ENCODE results near the gene MAPK12.

MAPK12 gene

DNA sequence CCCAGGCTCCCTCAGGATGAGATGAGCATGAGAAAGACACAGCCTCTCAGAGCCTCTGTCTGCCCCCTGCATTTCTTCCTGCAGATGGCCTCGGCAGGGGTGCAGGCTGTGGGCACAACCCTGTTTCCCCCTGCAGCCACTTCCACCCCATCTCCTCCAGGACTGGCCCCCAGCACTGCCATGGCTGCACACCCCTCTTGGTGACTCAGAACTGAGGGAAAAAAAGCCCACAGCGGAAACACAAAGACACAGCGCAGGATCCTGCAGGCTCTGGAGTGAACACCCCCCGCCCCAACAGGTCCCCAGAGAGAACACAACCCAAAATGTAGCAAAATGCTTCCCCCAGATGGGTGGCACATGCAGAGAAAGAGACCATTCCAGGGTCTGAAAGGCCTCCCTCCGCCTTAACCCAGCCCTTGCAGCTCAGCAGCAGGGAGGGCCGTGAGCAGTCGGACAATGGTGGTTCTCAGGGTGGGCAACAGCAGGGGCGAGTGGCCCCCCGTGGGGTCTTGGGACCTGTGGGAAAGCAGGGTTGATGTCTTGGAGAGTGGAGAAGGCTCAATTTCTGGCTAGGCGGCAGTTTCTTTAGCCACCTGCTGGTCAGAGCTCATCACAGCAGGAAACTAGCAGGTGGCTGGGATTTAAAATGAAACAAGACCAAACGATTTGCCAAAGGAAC lies 24.6 kb downstream of the MAPK12 start:
- no peak for DNase-seq

DNA sequence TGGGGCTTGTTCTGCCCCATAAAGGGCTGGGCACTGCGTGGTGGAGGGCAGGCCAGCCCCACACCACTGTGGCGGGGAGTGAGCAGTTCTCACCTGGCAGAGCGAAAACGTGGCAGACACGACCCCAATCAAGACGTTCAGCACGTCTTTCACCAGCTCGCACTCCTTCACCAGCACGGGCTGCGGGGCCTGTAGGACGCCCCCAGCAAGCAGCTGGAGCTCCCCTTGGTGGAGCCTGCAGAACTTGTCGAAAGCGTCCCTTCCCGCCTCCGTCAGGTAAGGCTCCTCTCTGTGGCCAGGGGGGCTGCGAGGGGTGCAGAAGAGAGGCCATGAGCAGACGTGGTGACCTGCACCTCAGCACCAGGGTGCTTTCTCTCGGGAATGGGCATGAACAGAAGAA lies 28.3 kb downstream of the MAPK12 start:
- no peak for DNase-seq

DNA sequence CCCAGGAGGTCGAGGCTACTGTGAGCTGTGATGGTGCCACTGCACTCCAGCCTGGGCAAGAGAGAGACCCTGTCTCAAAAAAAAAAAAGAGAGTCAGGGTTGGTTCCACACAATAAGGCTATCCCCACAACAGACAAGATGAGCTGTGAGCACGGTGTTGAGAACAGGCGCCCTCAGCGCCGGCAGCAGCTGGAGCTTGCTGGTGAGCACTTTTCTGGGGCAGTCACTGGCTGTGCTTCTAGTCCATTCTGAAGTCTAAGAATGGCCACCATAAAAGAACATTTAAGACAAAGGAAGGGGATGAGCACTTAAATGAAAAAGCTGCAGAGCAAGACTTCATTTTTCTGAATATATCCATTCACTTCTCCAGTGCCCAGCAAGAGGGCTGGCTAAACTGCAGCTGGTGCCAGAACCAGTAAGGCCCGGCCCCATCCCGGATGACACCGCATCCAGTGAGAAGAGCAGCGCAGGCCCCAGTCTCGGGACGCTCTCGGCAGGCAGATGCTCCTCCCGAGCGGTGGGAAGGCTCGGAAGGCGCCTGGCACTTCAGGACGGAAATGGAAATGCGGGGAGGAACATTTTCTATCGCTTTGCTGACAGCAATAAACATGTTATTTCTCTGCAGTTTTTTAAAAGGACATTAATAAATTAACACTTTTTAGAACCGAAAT lies 28.9 kb downstream of the MAPK12 start:
- DNase-seq: no peak

- no peak for DNase-seq
Observed at GRCh38 chr22:50229370-50229769, 32.1 kb downstream of the MAPK12 start.

DNA sequence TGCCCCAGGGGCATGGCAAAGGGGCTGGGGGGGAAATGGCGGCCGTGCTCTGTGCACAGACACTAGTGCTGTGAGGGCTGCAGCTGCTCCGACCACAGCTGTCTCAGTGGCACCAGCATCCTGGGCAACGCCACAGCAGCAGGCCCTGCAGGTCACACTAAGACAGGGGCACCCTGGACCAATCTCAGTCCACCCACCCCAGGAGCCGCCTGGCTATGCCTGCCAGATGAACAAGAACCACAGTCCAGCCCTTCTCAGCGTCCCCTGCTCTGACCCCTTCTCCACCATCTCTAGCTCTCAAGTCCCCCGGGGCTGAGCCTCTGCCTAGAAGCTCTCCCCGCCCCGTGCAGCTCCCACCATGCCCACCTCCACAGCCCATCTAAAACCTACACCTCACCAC lies 33.1 kb downstream of the MAPK12 start:
- DNase-seq: no peak

- no peak for DNase-seq
Observed at GRCh38 chr22:50227579-50228215, 33.8 kb downstream of the MAPK12 start.

DNA sequence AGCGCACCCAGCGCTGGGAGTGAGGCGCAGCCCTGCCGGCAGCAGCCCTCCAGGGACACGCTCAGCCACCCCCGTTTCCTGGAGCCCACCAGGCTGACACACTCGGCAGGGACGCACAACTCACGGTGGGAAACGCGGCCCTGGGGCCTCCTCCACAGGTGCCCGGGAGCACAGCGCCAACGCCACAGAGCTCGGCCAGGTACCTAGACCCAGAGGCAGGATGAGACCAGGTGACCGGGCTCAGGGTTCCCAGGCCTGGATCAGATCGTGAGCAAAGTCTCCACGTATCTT lies 34.7 kb downstream of the MAPK12 start:
- DNase-seq: no peak

DNA sequence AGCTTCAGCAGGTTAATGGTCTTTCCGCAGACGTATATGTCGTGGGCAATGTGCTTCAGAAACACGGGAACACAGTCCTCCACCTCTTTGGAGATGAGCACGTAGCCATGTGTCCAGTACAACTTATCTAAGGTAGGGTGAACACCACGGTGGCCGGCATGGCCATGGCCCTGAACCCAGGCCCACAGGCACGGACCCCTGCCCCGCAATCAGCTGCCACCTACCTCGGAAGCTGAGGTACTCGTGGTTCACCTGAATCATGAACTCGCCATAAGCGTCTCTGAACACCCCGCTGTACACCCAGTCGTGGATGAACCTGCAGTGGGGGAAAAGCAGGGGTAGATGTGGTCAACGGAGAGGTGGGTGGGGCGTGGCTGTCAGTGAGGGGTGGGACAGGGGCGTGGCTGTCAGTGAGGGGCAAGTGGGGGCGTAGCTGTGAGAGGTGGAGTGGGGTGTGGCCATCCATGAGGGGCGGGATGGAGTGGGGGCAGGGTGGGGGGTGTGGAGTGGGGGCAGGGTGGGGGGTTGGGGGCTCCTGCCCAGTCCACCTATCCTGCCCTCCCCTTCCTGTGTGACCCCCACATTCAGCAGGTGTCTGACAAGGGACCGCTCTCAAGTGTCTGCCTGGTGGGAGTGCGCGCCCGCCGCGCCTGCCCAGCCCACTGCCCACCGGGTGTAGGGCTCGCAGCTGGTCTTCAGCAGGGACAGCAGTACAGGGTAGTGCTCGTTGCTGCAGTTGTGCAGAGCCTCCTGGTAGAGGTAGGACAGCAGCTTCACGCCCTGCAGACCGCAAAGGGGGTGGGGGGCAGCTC lies 35.2 kb downstream of the MAPK12 start:
- DNase-seq: no peak

GRCh38 chr22:50225200-50225969 lies 36.1 kb downstream of the MAPK12 start:
- DNase-seq: no peak

- no peak for DNase-seq
Observed at GRCh38 chr22:50224071-50224470, 37.4 kb downstream of the MAPK12 start.

DNA sequence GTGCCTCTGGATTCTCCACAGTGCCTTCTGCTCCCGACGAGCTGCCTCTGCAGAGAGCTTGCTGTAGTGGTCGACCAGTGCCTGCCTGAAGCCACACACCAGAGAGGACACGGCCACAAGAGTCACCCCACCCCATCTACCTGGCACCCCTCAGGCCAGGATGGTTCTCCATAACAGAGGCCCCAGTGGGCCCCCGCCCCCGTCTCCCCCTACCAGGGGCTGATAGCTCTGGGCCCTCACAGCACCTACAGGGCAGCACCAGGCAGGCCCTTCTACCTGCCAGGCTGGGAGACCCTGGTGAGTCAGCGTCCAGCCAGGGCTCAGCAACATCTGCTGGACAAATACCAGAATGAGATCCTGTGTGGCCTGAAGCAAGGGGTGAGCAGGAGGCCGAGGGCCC lies 39.0 kb downstream of the MAPK12 start:
- no peak for DNase-seq

GRCh38 chr22:50221410-50222300 lies 39.8 kb downstream of the MAPK12 start:
- no peak for DNase-seq

GRCh38 chr22:50220603-50221409 lies 40.7 kb downstream of the MAPK12 start:
- DNase-seq: no peak

- no peak for DNase-seq
Observed at GRCh38 chr22:50219800-50220602, 41.5 kb downstream of the MAPK12 start.

GRCh38 chr22:50218996-50219727 lies 42.3 kb downstream of the MAPK12 start:
- DNase-seq: peak in 7 of 51 donors; percentile 7 to 50 (median 27)

DNA sequence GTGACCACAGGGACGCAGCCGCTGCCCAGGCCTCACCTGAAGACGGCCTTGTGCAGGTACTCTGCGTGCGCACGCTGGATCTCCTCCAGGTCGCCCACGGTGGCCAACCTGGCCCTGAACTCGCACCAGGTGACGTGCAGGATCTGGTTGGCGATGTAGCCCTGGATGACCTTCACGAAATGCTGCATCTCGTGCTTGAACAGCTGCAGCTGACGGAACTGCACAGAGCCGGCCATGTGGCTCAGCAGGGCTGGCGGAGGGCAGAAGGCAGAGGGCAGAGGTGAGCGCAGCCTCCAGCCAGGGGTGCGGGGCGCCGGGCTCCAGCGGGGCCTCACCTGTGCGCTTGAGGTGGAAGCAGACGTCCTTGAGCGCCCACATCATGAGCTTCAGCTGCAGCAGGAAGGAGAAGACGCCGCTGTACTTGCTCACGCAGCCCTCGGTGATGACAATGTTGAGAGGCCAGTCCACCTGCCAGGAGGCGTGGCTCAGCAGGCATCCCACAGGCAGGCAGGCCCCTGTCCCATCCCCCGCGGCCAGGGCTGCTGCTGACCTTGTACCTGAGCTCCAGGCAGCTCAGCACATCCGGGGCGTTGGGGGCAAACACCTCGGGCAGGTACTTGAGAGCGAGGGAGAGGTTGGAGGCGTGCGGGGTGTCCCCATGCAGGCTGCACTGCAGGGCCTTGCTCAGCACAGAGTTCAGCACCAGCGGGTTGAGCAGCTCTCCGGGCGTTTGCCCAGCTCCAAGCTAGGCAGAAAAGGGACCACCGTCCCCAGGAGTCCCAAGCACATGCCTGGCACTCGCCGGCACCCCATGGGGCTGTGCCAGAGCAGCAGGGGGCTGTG lies 43.1 kb downstream of the MAPK12 start:
- no peak for DNase-seq
